A549 treated with ZK216348 at 1 μM for 4 hours (cell line): ENCODE results near the gene SRGAP2B. TPM values are rescaled to one million over a fixed set of nuclear protein-coding genes. Genes with fewer than 3 reads are reported as not detected.

Source experiments
- total RNA-seq: library from RNA; stranded (reverse); fragments of 200-300 nt; extraction: Qiagen RNA extraction; gene quantifications from 5 replicates; pipeline ENCODE4 v1.2.3, GENCODE V29; 2022; ENCODE audit warnings: low read depth

The SRGAP2B gene
- 10.3 to 22.1 TPM (median 18.9 TPM) in 5 replicates for total RNA-seq

GRCh38 chr1:145095284-145096057 is at the start of gene SRGAP2B, which contains the start of gene FAM72D:
TSS of gene SRGAP2B (minus strand) at chr1:145095328. CDS start at chr1:145092901, 2,427 bp downstream.
TSS of gene FAM72D (plus strand) at chr1:145095974. CDS start at chr1:145096848, 874 bp downstream.

Other genes with a start within 250 kb of the SRGAP2B start
- gene FAM72D, start 646 bp upstream of the SRGAP2B start, total RNA-seq, result 3.7 to 7.3 TPM (median 6.9 TPM) in 5 replicates
- not detected in 5 replicates for gene PPIAL4D, start 146.8 kb upstream of the SRGAP2B start, total RNA-seq